ENCODE data around the gene CAPN9. TPM values are rescaled to one million over a fixed set of nuclear protein-coding genes. Genes with fewer than 3 reads are reported as not detected.

Gene CAPN9
- total and polyA plus RNA-seq, 2 donors (not counting 3 experiments of a cell fraction or from before 2014, with no cell fraction given): not detected

GRCh38 chr1:230749635-230750034 is 2.4 kb downstream of the CAPN9 start:
- POLR2A ChIA-PET: no interaction called here
- no peaks in the 10 kb centered on the region for H3K27me3 ChIP-seq (ENCODE audit: control insufficient read depth in 2 of 2, insufficient read depth in 2 of 2, low read length in 2 of 2)
- no peak overlapping the region for H3K27ac ChIP-seq (ENCODE audit: insufficient read depth, low read depth, low read length)
- H3K9me1 ChIP-seq (replicated peaks; ENCODE audit: control insufficient read depth, extremely low read depth, insufficient read depth, low read length): no peaks in the 10 kb centered on the region
- no peaks in the 10 kb centered on the region for H3K9me3 ChIP-seq (replicated peaks; ENCODE audit: control insufficient read depth, insufficient read depth, low read length)
- H3K4me3 ChIP-seq (replicated peaks in 1 of 3; ENCODE audit: insufficient read depth in 1 of 3, low read depth in 1 of 3, low read length in 3 of 3): no peak overlapping the region
- no peak overlapping the region for H3K4me2 ChIP-seq (ENCODE audit: insufficient read depth, low read length)
- no peaks in the 10 kb centered on the region for H3K36me3 ChIP-seq (ENCODE audit: control insufficient read depth in 2 of 2, extremely low read depth in 1 of 2, insufficient read depth in 2 of 2, low read length in 2 of 2)
- DNase-seq (ENCODE audit: low read depth, low spot score) (no peak), FAIRE-seq (no peak)
- no peak overlapping the region for H2AFZ ChIP-seq (ENCODE audit: low read depth, low read length)
- no peak overlapping the region for H3K9ac ChIP-seq (replicated peaks; ENCODE audit: extremely low read depth, insufficient read depth, low read length)
- CTCF ChIA-PET: no interaction called here
- BruUV-seq (replicated peaks): no TSS peak
- H3K79me2 ChIP-seq (ENCODE audit: control insufficient read depth, insufficient read depth, low read length): no peaks in the 10 kb centered on the region
- H4K20me1 ChIP-seq (replicated peaks; ENCODE audit: control insufficient read depth, extremely low read depth, insufficient read depth, low read length): no peaks in the 10 kb centered on the region
- dilution Hi-C loops (cut with MboI; ENCODE audit: extremely low pct_ligation_motif_present, low sequenced_read_pairs) (no loop called here), intact Hi-C loops (cut with micrococcal nuclease) (no loop called here)
- H3K4me1 ChIP-seq (ENCODE audit: control insufficient read depth, extremely low read depth, insufficient read depth, low read length): no peaks in the 10 kb centered on the region
- TF ChIP-seq FOS (IDR thresholded peaks at IDR 0.05; ENCODE audit: borderline replicate concordance, insufficient read depth, low read length) (no peak), EZH2 (IDR thresholded peaks at IDR 0.05; ENCODE audit: borderline replicate concordance, low read depth, low read length, severe bottlenecking) (no peak), MYC (IDR thresholded peaks at IDR 0.05; ENCODE audit: low read depth, low read length) (no peak), MAX (IDR thresholded peaks at IDR 0.05; ENCODE audit: insufficient read depth, insufficient read length) (no peak), CTCF (IDR thresholded peaks at IDR 0.05; ENCODE audit: extremely low read depth in 1 of 2, insufficient read depth in 1 of 2, low read depth in 1 of 2, low read length in 2 of 2) (no peak), GATA2 (IDR thresholded peaks at IDR 0.05; ENCODE audit: insufficient read depth, insufficient read length, low read depth, low read length) (no peak), JUN (IDR thresholded peaks at IDR 0.05; ENCODE audit: borderline replicate concordance, insufficient read depth, insufficient read length, low read depth) (no peak), POLR2AphosphoS5 (IDR thresholded peaks at IDR 0.05; ENCODE audit: insufficient read depth, low read depth, low read length) (no peak), POLR2A (IDR thresholded peaks at IDR 0.05; ENCODE audit: low read depth, low read length) (no peak)
